ENCODE data around the gene CDC42EP4.

The CDC42EP4 gene

GRCh38 chr17:73358668-73359067, 46.9 kb upstream of the CDC42EP4 start:
- Histone ChIP-seq H3K36me3 (replicated peaks; ENCODE audit: low read depth, low read length) (no peaks in the 10 kb centered on the region), H3K9ac (ENCODE audit: low read length) (no peak overlapping the region), H3K27ac (ENCODE audit: low read length) (no peak overlapping the region), H3K4me3 (ENCODE audit: low read length) (no peak overlapping the region), H4K20me1 (ENCODE audit: insufficient read depth, low read length) (no peaks in the 10 kb centered on the region), H3K4me1 (ENCODE audit: low read length) (no peaks in the 10 kb centered on the region), H3K79me2 (ENCODE audit: low read length) (no peaks in the 10 kb centered on the region), H3K27me3 (ENCODE audit: low read depth, low read length) (peaks cover 22% of the 10 kb centered on the region), H3K9me3 (ENCODE audit: insufficient read depth, low read length) (no peaks in the 10 kb centered on the region), H2AFZ (ENCODE audit: low read depth, low read length) (no peak overlapping the region), H3K4me2 (ENCODE audit: low read length) (no peak overlapping the region)
- TF ChIP-seq CTCF (IDR thresholded peaks at IDR 0.05; ENCODE audit: low read depth, low read length) (no peak), EZH2phosphoT487 (IDR thresholded peaks at IDR 0.05; ENCODE audit: low read depth) (no peak)

- Histone ChIP-seq H3K79me2 (ENCODE audit: low read length) (no peaks in the 10 kb centered on the region), H3K9me3 (ENCODE audit: insufficient read depth, low read length) (no peaks in the 10 kb centered on the region), H2AFZ (ENCODE audit: low read depth, low read length) (no peak overlapping the region), H3K4me3 (ENCODE audit: low read length) (no peak overlapping the region), H3K9ac (ENCODE audit: low read length) (no peak overlapping the region), H3K27me3 (ENCODE audit: low read depth, low read length) (peaks cover 22% of the 10 kb centered on the region), H3K4me2 (ENCODE audit: low read length) (no peak overlapping the region), H3K36me3 (replicated peaks; ENCODE audit: low read depth, low read length) (no peaks in the 10 kb centered on the region), H3K4me1 (ENCODE audit: low read length) (no peaks in the 10 kb centered on the region), H3K27ac (ENCODE audit: low read length) (no peak overlapping the region), H4K20me1 (ENCODE audit: insufficient read depth, low read length) (no peaks in the 10 kb centered on the region)
- TF ChIP-seq CTCF (IDR thresholded peaks at IDR 0.05; ENCODE audit: low read depth, low read length) (no peak), EZH2phosphoT487 (IDR thresholded peaks at IDR 0.05; ENCODE audit: low read depth) (no peak)
Observed at GRCh38 chr17:73357981-73358380, 46.2 kb upstream of the CDC42EP4 start.

GRCh38 chr17:73357318-73357717, 45.5 kb upstream of the CDC42EP4 start:
- Histone ChIP-seq H3K9ac (ENCODE audit: low read length) (no peak overlapping the region), H2AFZ (ENCODE audit: low read depth, low read length) (no peak overlapping the region), H3K27me3 (ENCODE audit: low read depth, low read length) (peaks cover 22% of the 10 kb centered on the region), H4K20me1 (ENCODE audit: insufficient read depth, low read length) (no peaks in the 10 kb centered on the region), H3K36me3 (replicated peaks; ENCODE audit: low read depth, low read length) (no peaks in the 10 kb centered on the region), H3K27ac (ENCODE audit: low read length) (no peak overlapping the region), H3K79me2 (ENCODE audit: low read length) (no peaks in the 10 kb centered on the region), H3K4me1 (ENCODE audit: low read length) (no peaks in the 10 kb centered on the region), H3K4me3 (ENCODE audit: low read length) (no peak overlapping the region), H3K9me3 (ENCODE audit: insufficient read depth, low read length) (no peaks in the 10 kb centered on the region), H3K4me2 (ENCODE audit: low read length) (no peak overlapping the region)
- no peak for TF ChIP-seq CTCF (IDR thresholded peaks at IDR 0.05; ENCODE audit: low read depth, low read length)
- TF ChIP-seq EZH2phosphoT487 (IDR thresholded peaks at IDR 0.05; ENCODE audit: low read depth) = no peak

GRCh38 chr17:73356561-73357170, 44.9 kb upstream of the CDC42EP4 start:
- Histone ChIP-seq H3K4me2 (ENCODE audit: low read length) (no peak overlapping the region), H3K27me3 (ENCODE audit: low read depth, low read length) (peaks cover 22% of the 10 kb centered on the region), H2AFZ (ENCODE audit: low read depth, low read length) (no peak overlapping the region), H3K27ac (ENCODE audit: low read length) (no peak overlapping the region), H4K20me1 (ENCODE audit: insufficient read depth, low read length) (no peaks in the 10 kb centered on the region), H3K9me3 (ENCODE audit: insufficient read depth, low read length) (no peaks in the 10 kb centered on the region), H3K79me2 (ENCODE audit: low read length) (no peaks in the 10 kb centered on the region), H3K4me3 (ENCODE audit: low read length) (no peak overlapping the region), H3K9ac (ENCODE audit: low read length) (no peak overlapping the region), H3K36me3 (replicated peaks; ENCODE audit: low read depth, low read length) (no peaks in the 10 kb centered on the region), H3K4me1 (ENCODE audit: low read length) (no peaks in the 10 kb centered on the region)
- no peak for TF ChIP-seq EZH2phosphoT487 (IDR thresholded peaks at IDR 0.05; ENCODE audit: low read depth)
- TF ChIP-seq CTCF (IDR thresholded peaks at IDR 0.05; ENCODE audit: low read depth, low read length) = no peak
